ENCODE data around the gene CGB7. TPM values are rescaled to one million over a fixed set of nuclear protein-coding genes. Genes with fewer than 3 reads are reported as not detected.
"Not testable (repeated sequence)": the region's sequence is repeated elsewhere in the genome, so short reads cannot be mapped to it uniquely, and the experiment has no call there.

The CGB7 gene
- total and polyA plus RNA-seq, 2 donors (not counting 3 experiments of a cell fraction or from before 2014, with no cell fraction given) = 0.41 to 0.42 TPM

- intact Hi-C loops (cut with micrococcal nuclease) = no loop called here
- Histone ChIP-seq H4K20me1 (replicated peaks; ENCODE audit: control insufficient read depth, extremely low read depth, insufficient read depth, low read length) (no peaks in the 10 kb centered on the region), H3K36me3 (ENCODE audit: control insufficient read depth in 2 of 2, extremely low read depth in 1 of 2, insufficient read depth in 2 of 2, low read length in 2 of 2) (no peaks in the 10 kb centered on the region), H3K27ac (ENCODE audit: insufficient read depth, low read depth, low read length) (no peak overlapping the region), H3K4me1 (ENCODE audit: control insufficient read depth, extremely low read depth, insufficient read depth, low read length) (peaks cover 11% of the 10 kb centered on the region), H3K27me3 (ENCODE audit: control insufficient read depth in 2 of 2, insufficient read depth in 2 of 2, low read length in 2 of 2) (peaks cover 0 to 1% of the 10 kb centered on the region in 2 experiments), H3K4me2 (ENCODE audit: insufficient read depth, low read length) (no peak overlapping the region), H3K79me2 (ENCODE audit: control insufficient read depth, insufficient read depth, low read length) (no peaks in the 10 kb centered on the region), H3K9me3 (replicated peaks; ENCODE audit: control insufficient read depth, insufficient read depth, low read length) (no peaks in the 10 kb centered on the region), H3K9me1 (replicated peaks; ENCODE audit: control insufficient read depth, extremely low read depth, insufficient read depth, low read length) (no peaks in the 10 kb centered on the region), H3K4me3 (replicated peaks in 1 of 3; ENCODE audit: insufficient read depth in 1 of 3, low read depth in 1 of 3, low read length in 3 of 3) (no peak overlapping the region), H2AFZ (ENCODE audit: low read depth, low read length) (no peak overlapping the region), H3K9ac (replicated peaks; ENCODE audit: extremely low read depth, insufficient read depth, low read length) (no peak overlapping the region)
- ChIA-PET POLR2A (no interaction called here), CTCF (interaction anchor here (0.9 to 1.8 kb wide), 5 partner anchors 8 to 59 kb away, joined by 3 to 7 read pairs (median 4); no protein-coding TSS in a partner anchor)
- FAIRE-seq = no peak
- no peak for DNase-seq (ENCODE audit: low read depth, low spot score)
- BruUV-seq (replicated peaks) = no TSS peak
- dilution Hi-C loops (cut with MboI; ENCODE audit: extremely low pct_ligation_motif_present, low sequenced_read_pairs) = no loop called here
- TF ChIP-seq POLR2AphosphoS5 (IDR thresholded peaks at IDR 0.05; ENCODE audit: insufficient read depth, low read depth, low read length) (no peak), CTCF (IDR thresholded peaks at IDR 0.05; ENCODE audit: extremely low read depth in 1 of 2, insufficient read depth in 1 of 2, low read depth in 1 of 2, low read length in 2 of 2) (no peak), FOS (IDR thresholded peaks at IDR 0.05; ENCODE audit: borderline replicate concordance, insufficient read depth, low read length) (no peak), MAX (IDR thresholded peaks at IDR 0.05; ENCODE audit: insufficient read depth, insufficient read length) (no peak)
Measured at GRCh38 chr19:49058562-49058961, 1.0 kb upstream of the CGB7 start.

GRCh38 chr19:49056902-49057596, 500 bp downstream of the CGB7 start:
- not testable (repeated sequence) for FAIRE-seq; H3K27ac ChIP-seq (ENCODE audit: insufficient read depth, low read depth, low read length)
- intact Hi-C loops (cut with micrococcal nuclease) = loop anchor here (1.0 kb wide), 1 partner anchor 10 kb away; no protein-coding TSS in a partner anchor

More at GRCh38 chr19:49056902-49057596, 500 bp downstream of the CGB7 start:
- Histone ChIP-seq H3K4me3 (replicated peaks in 1 of 3; ENCODE audit: insufficient read depth in 1 of 3, low read depth in 1 of 3, low read length in 3 of 3) (peak overlapping the region in 2 of 3 experiments; percentile 30 to 55), H3K4me1 (ENCODE audit: control insufficient read depth, extremely low read depth, insufficient read depth, low read length) (peaks cover 11% of the 10 kb centered on the region), H2AFZ (ENCODE audit: low read depth, low read length) (peak overlapping the region; percentile 91), H3K4me2 (ENCODE audit: insufficient read depth, low read length) (peak overlapping the region; percentile 66)
- H3K9ac ChIP-seq (replicated peaks; ENCODE audit: extremely low read depth, insufficient read depth, low read length); H3K9me1 ChIP-seq (replicated peaks; ENCODE audit: control insufficient read depth, extremely low read depth, insufficient read depth, low read length); H4K20me1 ChIP-seq (replicated peaks; ENCODE audit: control insufficient read depth, extremely low read depth, insufficient read depth, low read length); H3K9me3 ChIP-seq (replicated peaks; ENCODE audit: control insufficient read depth, insufficient read depth, low read length); dilution Hi-C loops (cut with MboI; ENCODE audit: extremely low pct_ligation_motif_present, low sequenced_read_pairs); POLR2A ChIA-PET; H3K79me2 ChIP-seq (ENCODE audit: control insufficient read depth, insufficient read depth, low read length); BruUV-seq (replicated peaks); H3K36me3 ChIP-seq (ENCODE audit: control insufficient read depth in 2 of 2, extremely low read depth in 1 of 2, insufficient read depth in 2 of 2, low read length in 2 of 2); DNase-seq (ENCODE audit: low read depth, low spot score); H3K27me3 ChIP-seq (ENCODE audit: control insufficient read depth in 2 of 2, insufficient read depth in 2 of 2, low read length in 2 of 2): not testable (repeated sequence)
- CTCF ChIA-PET = interaction anchor here (0.8 to 1.8 kb wide), 10 partner anchors 10 to 168 kb away, joined by 3 to 9 read pairs (median 4); no protein-coding TSS in a partner anchor

Measured in endothelial cell of umbilical vein (primary cell).